Thymus (tissue), 11 donors: ENCODE results near the gene SH3GLB1. TPM values are rescaled to one million over a fixed set of nuclear protein-coding genes. Genes with fewer than 3 reads are reported as not detected.

Source experiments
- DNase-seq, 9 donors: peaks; one replicate each; pipeline ENCODE4 v3.0.0-alpha.2; 2013; ENCODE audit warnings: low spot score in 9 of 9, low read depth in 6 of 9, missing footprints in 1 of 9
- H3K27ac ChIP-seq, 2 donors: one replicate each; pipeline ENCODE4 v1.5.1; 2013; ENCODE audit warnings: control low read depth in 1 of 2, low read depth in 1 of 2, low read length in 1 of 2, mild to moderate bottlenecking in 1 of 2, moderate library complexity in 1 of 2
- H3K27me3 ChIP-seq, 2 donors: one replicate each; pipeline ENCODE4 v1.5.1; 2013; ENCODE audit warnings: low read length in 1 of 2; ENCODE audit not compliant: control insufficient read depth in 2 of 2, insufficient read depth in 1 of 2
- H3K36me3 ChIP-seq, 2 donors: one replicate each; pipeline ENCODE4 v1.5.1; 2013; ENCODE audit warnings: low read length in 1 of 2, mild to moderate bottlenecking in 1 of 2, moderate library complexity in 1 of 2; ENCODE audit not compliant: control insufficient read depth in 2 of 2, insufficient read depth in 2 of 2
- H3K4me1 ChIP-seq, 2 donors: one replicate each; pipeline ENCODE4 v1.5.1; 2013; ENCODE audit warnings: low read length in 2 of 2; ENCODE audit not compliant: control insufficient read depth in 2 of 2, insufficient read depth in 2 of 2
- H3K4me3 ChIP-seq, 2 donors: one replicate each; pipeline ENCODE4 v1.5.1; 2013; ENCODE audit warnings: low read length in 2 of 2, control low read depth in 1 of 2, mild to moderate bottlenecking in 1 of 2
- H3K9me3 ChIP-seq, 2 donors: one replicate each; pipeline ENCODE4 v1.5.1; 2013; ENCODE audit warnings: low read length in 1 of 2, mild to moderate bottlenecking in 1 of 2; ENCODE audit not compliant: control insufficient read depth in 2 of 2, insufficient read depth in 1 of 2
- WGBS: extraction: QIAGEN DNeasy Blood & Tissue Kit; methylation state at CpG from one replicate; pipeline ENCODE4 v1.1.7; 2013; 5-methylcytosine and 5-hydroxymethylcytosine counted together
- polyA plus RNA-seq: library from polyadenylated mRNA; stranded (reverse); fragments of 200-250 nt; gene quantifications from one replicate; pipeline ENCODE4 v1.2.3, GENCODE V29; 2013
- total RNA-seq: library from RNA; stranded (reverse); fragments of 120-200 nt; gene quantifications from one replicate; pipeline ENCODE4 v1.2.4, GENCODE V29; 2013
- donor health status: healthy.

SH3GLB1 gene
- total and polyA plus RNA-seq, 2 donors = 24.2 to 33.6 TPM

GRCh38 chr1:86748622-86749373 lies 44.4 kb downstream of the SH3GLB1 start:
- Histone ChIP-seq H3K36me3 (peaks cover 0 to 22% of the 10 kb centered on the region in 2 donors), H3K9me3 (no peaks in the 10 kb centered on the region), H3K27ac (no peak overlapping the region), H3K4me3 (no peak overlapping the region), H3K27me3 (no peaks in the 10 kb centered on the region), H3K4me1 (peaks cover 0 to 2% of the 10 kb centered on the region in 2 donors)
- 95% methylated on average over 4 of the region's 4 CpGs for WGBS
- DNase-seq = no peak

GRCh38 chr1:86750076-86750475 lies 45.7 kb downstream of the SH3GLB1 start:
- no peak overlapping the region for H3K4me3 ChIP-seq
- H3K27me3 ChIP-seq = no peaks in the 10 kb centered on the region
- WGBS = 97% methylated on average over 1 of the region's 1 CpG
- peaks cover 0 to 2% of the 10 kb centered on the region in 2 donors for H3K4me1 ChIP-seq
- no peak overlapping the region for H3K27ac ChIP-seq
- no peaks in the 10 kb centered on the region for H3K9me3 ChIP-seq
- peaks cover 0 to 12% of the 10 kb centered on the region in 2 donors for H3K36me3 ChIP-seq
- no peak for DNase-seq

GRCh38 chr1:86750530-86750929 lies 46.2 kb downstream of the SH3GLB1 start:
- no peak overlapping the region for H3K4me3 ChIP-seq
- H3K36me3 ChIP-seq = peaks cover 0 to 8% of the 10 kb centered on the region in 2 donors
- H3K27ac ChIP-seq = no peak overlapping the region
- over 99% methylated on average over 5 of the region's 5 CpGs for WGBS
- DNase-seq = no peak
- H3K27me3 ChIP-seq = no peaks in the 10 kb centered on the region
- H3K4me1 ChIP-seq = peaks cover 0 to 2% of the 10 kb centered on the region in 2 donors
- no peaks in the 10 kb centered on the region for H3K9me3 ChIP-seq

- no peak overlapping the region for H3K27ac ChIP-seq
- H3K4me1 ChIP-seq = peaks cover 0 to 2% of the 10 kb centered on the region in 2 donors
- WGBS = 95% methylated on average over 6 of the region's 6 CpGs
- no peaks in the 10 kb centered on the region for H3K9me3 ChIP-seq
- no peak for DNase-seq
- H3K27me3 ChIP-seq = no peaks in the 10 kb centered on the region
- peaks cover 0 to 2% of the 10 kb centered on the region in 2 donors for H3K36me3 ChIP-seq
- no peak overlapping the region for H3K4me3 ChIP-seq
Measured at GRCh38 chr1:86751923-86752322, 47.5 kb downstream of the SH3GLB1 start.

GRCh38 chr1:86753700-86754099 lies 49.3 kb downstream of the SH3GLB1 start:
- peak in 2 of 9 donors; percentile 17 to 49 for DNase-seq
- peaks cover 0 to 2% of the 10 kb centered on the region in 2 donors for H3K36me3 ChIP-seq
- H3K4me3 ChIP-seq = no peak overlapping the region
- no peaks in the 10 kb centered on the region for H3K27me3 ChIP-seq
- no peak overlapping the region for H3K27ac ChIP-seq
- no peaks in the 10 kb centered on the region for H3K9me3 ChIP-seq
- peaks cover 0 to 2% of the 10 kb centered on the region in 2 donors for H3K4me1 ChIP-seq

GRCh38 chr1:86754265-86754974 lies 50.0 kb downstream of the SH3GLB1 start:
- H3K27ac ChIP-seq = no peak overlapping the region
- peaks cover 0 to 2% of the 10 kb centered on the region in 2 donors for H3K4me1 ChIP-seq
- peaks cover 0 to 2% of the 10 kb centered on the region in 2 donors for H3K36me3 ChIP-seq
- no peak overlapping the region for H3K4me3 ChIP-seq
- no peaks in the 10 kb centered on the region for H3K9me3 ChIP-seq
- WGBS = 92% methylated on average over 4 of the region's 4 CpGs
- DNase-seq = no peak
- H3K27me3 ChIP-seq = no peaks in the 10 kb centered on the region

- no peaks in the 10 kb centered on the region for H3K36me3 ChIP-seq
- H3K27ac ChIP-seq = no peak overlapping the region
- no peaks in the 10 kb centered on the region for H3K9me3 ChIP-seq
- no peak for DNase-seq
- no peaks in the 10 kb centered on the region for H3K27me3 ChIP-seq
- H3K4me3 ChIP-seq = no peak overlapping the region
- peaks cover 0 to 2% of the 10 kb centered on the region in 2 donors for H3K4me1 ChIP-seq
Measured at GRCh38 chr1:86756062-86756406, 51.7 kb downstream of the SH3GLB1 start.

- Histone ChIP-seq H3K27ac (no peak overlapping the region), H3K27me3 (no peaks in the 10 kb centered on the region), H3K9me3 (no peaks in the 10 kb centered on the region), H3K36me3 (no peaks in the 10 kb centered on the region), H3K4me3 (no peak overlapping the region), H3K4me1 (peaks cover 0 to 2% of the 10 kb centered on the region in 2 donors)
- 98% methylated on average over 14 of the region's 14 CpGs for WGBS
- DNase-seq = no peak
Measured at GRCh38 chr1:86757272-86757984, 53.1 kb downstream of the SH3GLB1 start.

- H3K4me3 ChIP-seq = no peak overlapping the region
- H3K27me3 ChIP-seq = no peaks in the 10 kb centered on the region
- peaks cover 0 to 2% of the 10 kb centered on the region in 2 donors for H3K4me1 ChIP-seq
- no peak overlapping the region for H3K27ac ChIP-seq
- WGBS = 97% methylated on average over 3 of the region's 3 CpGs
- H3K36me3 ChIP-seq = no peaks in the 10 kb centered on the region
- no peak for DNase-seq
- no peaks in the 10 kb centered on the region for H3K9me3 ChIP-seq
Measured at GRCh38 chr1:86758570-86758969, 54.2 kb downstream of the SH3GLB1 start.
